Caco-2 (cell line): ENCODE data around the gene PRKAR2B. TPM values are rescaled to one million over a fixed set of nuclear protein-coding genes. Genes with fewer than 3 reads are reported as not detected.

Experiments used
- BruUV-seq: library from RNA; stranded (reverse); fragments of 400-500 nt; replicated peaks from 2 replicates; lab custom pipeline; 2021; lab: Mats Ljungman, UMichigan
- CTCF ChIA-PET: fragments of 300-600 bp; sonication (Branson Sonifier 250); formaldehyde crosslinking; loops from one replicate; lab custom pipeline; 2022; ENCODE audit warnings: antibody characterized with exemption; lab: Charles Lee
- POLR2A ChIA-PET: fragments of 300-600 bp; sonication (Branson Sonifier 250); formaldehyde crosslinking; loops from one replicate; lab custom pipeline; 2022; ENCODE audit warnings: antibody characterized with exemption; lab: Charles Lee
- DNase-seq, 2 experiments: peaks; one replicate each; pipeline versions ENCODE4 v3.0.0 to v3.0.0-alpha.2; 2020 to 2022
- H3K27me3 ChIP-seq: replicated peaks from 2 replicates; pipeline ENCODE4 v1.6.0; 2011; ENCODE audit warnings: low read length; ENCODE audit not compliant: control insufficient read depth, insufficient read depth
- H3K36me3 ChIP-seq: 2 replicates; pipeline ENCODE4 v1.5.1; 2011; ENCODE audit warnings: low read length; ENCODE audit not compliant: control insufficient read depth, insufficient read depth
- H3K4me1 ChIP-seq: fragments of 250-450 bp; sonication (Bioruptor Pico); 2 replicates; pipeline ENCODE4 v1.5.1; 2020; ENCODE audit warnings: mild to moderate bottlenecking
- H3K4me3 ChIP-seq: 2 replicates; pipeline ENCODE4 v1.5.1; 2011; ENCODE audit warnings: low read depth, mild to moderate bottlenecking, control low read depth, low read length
- H3K9me3 ChIP-seq: fragments of 250-450 bp; sonication (Bioruptor Pico); 2 replicates; pipeline ENCODE4 v1.5.1; 2020; ENCODE audit warnings: mild to moderate bottlenecking, moderate library complexity
- H3K27ac Mint-ChIP-seq: one replicate; pipeline ENCODE4 v1.8.0; 2022; ENCODE audit warnings: mixed read lengths; ENCODE audit not compliant: unreplicated experiment
- H3K27me3 Mint-ChIP-seq: one replicate; pipeline ENCODE4 v1.8.0; 2022; ENCODE audit warnings: mixed read lengths; ENCODE audit not compliant: insufficient read depth, unreplicated experiment
- H3K36me3 Mint-ChIP-seq: one replicate; pipeline ENCODE4 v1.8.0; 2022; ENCODE audit warnings: mild to moderate bottlenecking, mixed read lengths; ENCODE audit not compliant: insufficient read depth, unreplicated experiment
- H3K4me1 Mint-ChIP-seq: one replicate; pipeline ENCODE4 v1.8.0; 2022; ENCODE audit warnings: low read depth, mixed read lengths; ENCODE audit not compliant: unreplicated experiment
- H3K4me3 Mint-ChIP-seq: one replicate; pipeline ENCODE4 v1.8.0; 2022; ENCODE audit warnings: mild to moderate bottlenecking, moderate library complexity, mixed read lengths; ENCODE audit not compliant: unreplicated experiment
- H3K9me3 Mint-ChIP-seq: one replicate; pipeline ENCODE4 v1.8.0; 2022; ENCODE audit warnings: mixed read lengths; ENCODE audit not compliant: unreplicated experiment
- intact Hi-C: fragments of 100-400 bp; cut with micrococcal nuclease; formaldehyde crosslinking; loops from one replicate; pipeline ENCODE4 v1.10.0; 2022; ENCODE audit not compliant: unreplicated experiment
- total RNA-seq: library from RNA; stranded (reverse); gene quantifications from 2 replicates; pipeline ENCODE4 v1.2.3, GENCODE V29; 2022
- TF ChIP-seq, protein P1 (sequence below), 2 experiments: fragments of 200-600 bp in 1 of 2; IDR thresholded peaks; 1 replicate in 1 of 2; 2 replicates in 1 of 2; pipeline versions ENCODE4 v1.5.1 to v1.8.0; 2011 to 2022; ENCODE audit warnings: antibody characterized with exemption in 1 of 2, control low read depth in 1 of 2, inconsistent platforms in 1 of 2, low read depth in 1 of 2, low read length in 1 of 2, mild to moderate bottlenecking in 1 of 2, moderate library complexity in 1 of 2; ENCODE audit not compliant: insufficient read depth in 1 of 2, severe bottlenecking in 1 of 2, unreplicated experiment in 1 of 2

PRKAR2B gene
- total RNA-seq, 1 experiment from 2014 or later, result 0.07 TPM

DNA sequence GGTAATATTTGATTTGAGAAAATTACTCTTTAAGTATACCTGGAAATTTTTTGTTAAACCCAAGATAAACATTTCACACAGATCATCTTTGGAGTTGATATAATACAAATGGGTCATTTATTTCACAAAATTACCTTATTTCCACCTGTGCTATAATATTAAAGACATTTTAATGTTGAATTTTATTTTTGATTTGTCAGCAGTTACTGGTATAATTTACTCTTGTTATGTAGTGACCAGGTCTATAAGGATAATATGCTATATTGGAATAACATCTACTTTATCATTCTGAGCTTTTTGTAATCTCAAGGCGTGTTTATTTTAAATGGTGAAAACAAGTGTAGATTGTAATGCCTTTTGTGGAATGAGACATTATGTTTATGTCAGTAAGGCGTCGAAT lies 26.6 kb downstream of the PRKAR2B start:
- ChIA-PET CTCF (no interaction called here), POLR2A (no interaction called here)
- H3K4me3 Mint-ChIP-seq, result no peak overlapping the region
- DNase-seq, result no peak
- TF ChIP-seq, protein P1, sequence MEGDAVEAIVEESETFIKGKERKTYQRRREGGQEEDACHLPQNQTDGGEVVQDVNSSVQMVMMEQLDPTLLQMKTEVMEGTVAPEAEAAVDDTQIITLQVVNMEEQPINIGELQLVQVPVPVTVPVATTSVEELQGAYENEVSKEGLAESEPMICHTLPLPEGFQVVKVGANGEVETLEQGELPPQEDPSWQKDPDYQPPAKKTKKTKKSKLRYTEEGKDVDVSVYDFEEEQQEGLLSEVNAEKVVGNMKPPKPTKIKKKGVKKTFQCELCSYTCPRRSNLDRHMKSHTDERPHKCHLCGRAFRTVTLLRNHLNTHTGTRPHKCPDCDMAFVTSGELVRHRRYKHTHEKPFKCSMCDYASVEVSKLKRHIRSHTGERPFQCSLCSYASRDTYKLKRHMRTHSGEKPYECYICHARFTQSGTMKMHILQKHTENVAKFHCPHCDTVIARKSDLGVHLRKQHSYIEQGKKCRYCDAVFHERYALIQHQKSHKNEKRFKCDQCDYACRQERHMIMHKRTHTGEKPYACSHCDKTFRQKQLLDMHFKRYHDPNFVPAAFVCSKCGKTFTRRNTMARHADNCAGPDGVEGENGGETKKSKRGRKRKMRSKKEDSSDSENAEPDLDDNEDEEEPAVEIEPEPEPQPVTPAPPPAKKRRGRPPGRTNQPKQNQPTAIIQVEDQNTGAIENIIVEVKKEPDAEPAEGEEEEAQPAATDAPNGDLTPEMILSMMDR (IDR thresholded peaks at IDR 0.05; ENCODE audit: insufficient read depth in 1 of 2, low read depth in 1 of 2, low read length in 1 of 2, severe bottlenecking in 1 of 2, unreplicated experiment in 1 of 2), result no peak
- Histone ChIP-seq H3K4me3 (no peak overlapping the region), H3K36me3 (no peaks in the 10 kb centered on the region), H3K27me3 (no peaks in the 10 kb centered on the region), H3K4me1 (no peaks in the 10 kb centered on the region), H3K9me3 (no peaks in the 10 kb centered on the region)
- intact Hi-C loops, result no loop called here
- H3K9me3 Mint-ChIP-seq, result no peaks in the 10 kb centered on the region
- no peaks in the 10 kb centered on the region for H3K36me3 Mint-ChIP-seq
- no TSS peak for BruUV-seq
- peaks cover 13% of the 10 kb centered on the region for H3K27me3 Mint-ChIP-seq
- H3K4me1 Mint-ChIP-seq, result no peaks in the 10 kb centered on the region
- H3K27ac Mint-ChIP-seq, result no peak overlapping the region

DNA sequence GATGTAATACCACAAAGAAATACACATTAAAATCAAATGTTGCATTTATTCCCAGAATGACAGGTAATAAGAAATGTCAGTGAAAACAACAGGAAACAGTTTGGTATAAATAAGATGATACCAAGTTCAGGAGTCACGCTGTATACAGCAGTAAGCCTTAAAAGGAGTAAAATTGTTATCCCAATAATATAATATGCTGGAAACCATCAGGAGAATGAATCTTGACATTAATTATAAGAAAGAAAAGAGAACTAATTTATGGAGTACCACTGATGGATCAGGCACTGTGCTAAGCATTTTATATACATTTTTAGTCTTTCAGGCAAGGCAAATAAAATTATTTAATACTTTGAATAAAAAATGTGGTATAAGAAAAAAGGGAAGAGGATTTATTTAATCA lies 27.6 kb downstream of the PRKAR2B start:
- POLR2A ChIA-PET, result no interaction called here
- DNase-seq, result no peak
- no peak overlapping the region for H3K4me3 ChIP-seq
- Mint-ChIP-seq H3K27ac (no peak overlapping the region), H3K4me1 (no peaks in the 10 kb centered on the region), H3K27me3 (peaks cover 15% of the 10 kb centered on the region), H3K9me3 (no peaks in the 10 kb centered on the region), H3K4me3 (no peak overlapping the region), H3K36me3 (no peaks in the 10 kb centered on the region)
- intact Hi-C loops, result no loop called here
- no TSS peak for BruUV-seq
- TF ChIP-seq, protein P1 (IDR thresholded peaks at IDR 0.05; ENCODE audit: insufficient read depth in 1 of 2, low read depth in 1 of 2, low read length in 1 of 2, severe bottlenecking in 1 of 2, unreplicated experiment in 1 of 2), result no peak
- H3K4me1 ChIP-seq, result no peaks in the 10 kb centered on the region
- CTCF ChIA-PET, result no interaction called here
- no peaks in the 10 kb centered on the region for H3K27me3 ChIP-seq
- no peaks in the 10 kb centered on the region for H3K36me3 ChIP-seq
- no peaks in the 10 kb centered on the region for H3K9me3 ChIP-seq

DNA sequence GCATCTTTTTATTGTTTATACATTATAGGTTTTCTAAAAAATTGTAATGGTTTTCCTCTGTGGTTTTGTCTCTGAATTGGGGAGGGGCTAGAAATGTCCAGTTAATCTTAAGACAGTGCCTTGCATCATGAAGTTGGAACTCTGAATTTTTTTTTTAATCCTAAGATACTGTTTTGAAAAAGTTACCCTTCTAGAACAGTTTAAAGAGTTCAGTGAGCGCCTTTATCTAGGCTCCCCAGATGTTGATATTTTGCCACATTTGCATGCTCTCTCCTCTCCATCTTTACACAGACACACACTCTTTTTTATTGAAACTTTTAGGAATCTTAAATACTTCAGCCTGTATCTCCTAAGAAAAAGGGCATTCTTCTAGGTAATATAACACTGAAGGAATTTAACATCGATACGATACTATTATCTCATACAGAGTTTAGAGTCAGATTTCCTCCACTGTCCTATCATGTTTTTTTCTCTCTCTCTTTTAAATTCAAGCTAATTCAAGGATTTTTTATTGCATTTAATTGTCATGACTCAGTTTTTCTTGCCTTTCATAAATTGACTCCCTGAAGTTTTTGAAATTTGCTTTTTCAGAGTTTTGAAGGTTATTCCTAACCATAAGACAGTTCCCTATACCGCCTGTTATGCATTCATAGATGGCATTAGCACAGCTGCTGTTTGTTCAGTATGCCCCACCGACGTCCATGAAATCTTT lies 31.5 kb downstream of the PRKAR2B start:
- TF ChIP-seq, protein P1 (IDR thresholded peaks at IDR 0.05; ENCODE audit: insufficient read depth in 1 of 2, low read depth in 1 of 2, low read length in 1 of 2, severe bottlenecking in 1 of 2, unreplicated experiment in 1 of 2), result no peak
- H3K27ac Mint-ChIP-seq, result no peak overlapping the region
- no peaks in the 10 kb centered on the region for H3K36me3 Mint-ChIP-seq
- no peak overlapping the region for H3K4me3 ChIP-seq
- no peaks in the 10 kb centered on the region for H3K36me3 ChIP-seq
- no peaks in the 10 kb centered on the region; the same call in 1 of the 2 replicates for H3K27me3 ChIP-seq
- peaks cover 19% of the 10 kb centered on the region for H3K27me3 Mint-ChIP-seq
- no peaks in the 10 kb centered on the region for H3K4me1 Mint-ChIP-seq
- no peaks in the 10 kb centered on the region for H3K4me1 ChIP-seq
- no TSS peak for BruUV-seq
- H3K9me3 ChIP-seq, result no peaks in the 10 kb centered on the region
- no peak overlapping the region for H3K4me3 Mint-ChIP-seq
- H3K9me3 Mint-ChIP-seq, result no peaks in the 10 kb centered on the region
- no peak for DNase-seq
- ChIA-PET POLR2A (no interaction called here), CTCF (no interaction called here)
- intact Hi-C loops, result no loop called here
